H1 (cell line): ENCODE measurements around the gene GANAB. TPM values are rescaled to one million over a fixed set of nuclear protein-coding genes. Genes with fewer than 3 reads are reported as not detected.

Experiments
- CBX8 ChIP-seq: fragments of 300-800, 300-1000 bp; sonication (generic); IDR thresholded peaks from 2 replicates; pipeline ENCODE4 v1.7.1; 2016; ENCODE audit warnings: low read depth, low read length, borderline replicate concordance
- E2F6 ChIP-seq: IDR thresholded peaks from 2 replicates; pipeline ENCODE4 v1.6.1; 2012; ENCODE audit warnings: inconsistent platforms
- EP300 ChIP-seq, 2 experiments: IDR thresholded peaks; 1 replicate in 1 of 2; 2 replicates in 1 of 2; pipeline ENCODE4 v1.6.1; 2011 to 2012; ENCODE audit warnings: low read depth in 2 of 2, low read length in 2 of 2, mild to moderate bottlenecking in 2 of 2, borderline replicate concordance in 1 of 2, inconsistent platforms in 1 of 2, moderate library complexity in 1 of 2
- HDAC6 ChIP-seq: IDR thresholded peaks from one replicate; pipeline ENCODE4 v1.7.1; 2012; ENCODE audit warnings: low read depth, mild to moderate bottlenecking, inconsistent platforms, low read length, moderate library complexity
- JUND ChIP-seq: IDR thresholded peaks from 2 replicates; pipeline ENCODE4 v1.6.1; 2011; ENCODE audit warnings: mild to moderate bottlenecking, improper control_type of control experiment, low read length
- KDM1A ChIP-seq: fragments of 200-600, 300-600 bp; sonication (generic); IDR thresholded peaks from 2 replicates; pipeline ENCODE4 v1.7.1; 2016; ENCODE audit warnings: mild to moderate bottlenecking, low read length, borderline replicate concordance
- RAD21 ChIP-seq, 2 experiments: IDR thresholded peaks in 1 of 2; conservative IDR thresholded peaks in 1 of 2; 2 replicates each; pipeline ENCODE4 v1.6.1; 2011; ENCODE audit warnings: low read depth in 2 of 2, low read length in 2 of 2, improper control_type of control experiment in 1 of 2, inconsistent platforms in 1 of 2, mild to moderate bottlenecking in 1 of 2, moderate library complexity in 1 of 2
- TCF12 ChIP-seq: IDR thresholded peaks from 2 replicates; pipeline ENCODE4 v1.6.1; 2011; ENCODE audit warnings: low read depth, mild to moderate bottlenecking, low read length
- polyA plus RNA-seq, 7 experiments: library from polyadenylated mRNA; depleted of rRNA in 3 of 7; stranded (reverse) in 5 of 7; unstranded in 2 of 7; fragments of >200 nt in 5 of 7; fragments of 200-250 nt in 2 of 7; gene quantifications; 1 replicate in 5 of 7; 2 replicates in 1 of 7; 4 replicates in 1 of 7; pipeline versions ENCODE4 v1.2.1 to v1.2.3, GENCODE V29; 2011 to 2013; ENCODE audit warnings: missing spikeins in 2 of 7, mixed read lengths in 2 of 7
- total RNA-seq: library from RNA; stranded (reverse); fragmentation: NEBNext Ultra II Directional; extraction: Animal tissue kit (Norgen Biotek cat#: 25700); gene quantifications from 2 replicates; pipeline ENCODE4 v1.2.1, GENCODE V29; 2021

Gene GANAB
- total and polyA plus RNA-seq, 2 of the 8 experiments (the other 6 are each of a cell fraction or from before 2014, with no cell fraction given): 289 to 330 TPM

- TF ChIP-seq HDAC6 (no peak), KDM1A (no peak), RAD21 (IDR thresholded peaks at IDR 0.05 in 1 of 2, conservative IDR thresholded peaks at IDR 0.05 in 1 of 2; ENCODE audit: low read depth in 2 of 2, low read length in 2 of 2) (no peak), JUND (no peak), EP300 (IDR thresholded peaks at IDR 0.05; ENCODE audit: borderline replicate concordance in 1 of 2, low read depth in 2 of 2, low read length in 2 of 2) (no peak), TCF12 (no peak), CBX8 (no peak), E2F6 (no peak)
Observed at GRCh38 chr11:62613291-62613778, 33.1 kb downstream of the GANAB start (continued).
